Effector CD4-positive, alpha-beta T cell (primary cell): ENCODE results near the gene SNX3.

Source experiments
- DNase-seq: peaks from one replicate; pipeline ENCODE4 v3.0.0-alpha.2; 2020

Gene SNX3

GRCh38 chr6:108169464-108170331 lies 91.1 kb downstream of the SNX3 start:
- DNase-seq: no peak

- no peak for DNase-seq
Observed at GRCh38 chr6:108168501-108169463, 92.1 kb downstream of the SNX3 start.

GRCh38 chr6:108168090-108168463 lies 92.8 kb downstream of the SNX3 start:
- DNase-seq: no peak

- no peak for DNase-seq
Observed at GRCh38 chr6:108167449-108168089, 93.3 kb downstream of the SNX3 start.

- DNase-seq: no peak
Observed at GRCh38 chr6:108166664-108167448, 94.0 kb downstream of the SNX3 start.

- DNase-seq: no peak
Observed at GRCh38 chr6:108165714-108166663, 94.9 kb downstream of the SNX3 start, which contains the start of gene NR2E1. Gene NR2E1, plus strand, starts transcription at chr6:108166022. Its CDS starts 744 bp downstream, at chr6:108166766.

- no peak for DNase-seq
Observed at GRCh38 chr6:108164815-108165706, 95.8 kb downstream of the SNX3 start.

GRCh38 chr6:108164543-108164814 lies 96.4 kb downstream of the SNX3 start:
- no peak for DNase-seq

GRCh38 chr6:108163644-108164542 lies 96.9 kb downstream of the SNX3 start:
- no peak for DNase-seq

- DNase-seq: no peak
Observed at GRCh38 chr6:108163267-108163643, 97.6 kb downstream of the SNX3 start.

- DNase-seq: no peak
Observed at GRCh38 chr6:108161724-108162282, 99.0 kb downstream of the SNX3 start.
